NOMO-1 (cell line): ENCODE results near the gene FCHO2.

ENCODE experiments used
- DNase-seq, 2 experiments: peaks; one replicate each; lab custom pipeline; 2025; ENCODE audit not compliant: unreplicated experiment in 2 of 2; lab: John Stamatoyannopoulos, UW

FCHO2 gene

GRCh38 chr5:73106335-73106734 lies 150.5 kb downstream of the FCHO2 start:
- no peak for DNase-seq

DNA sequence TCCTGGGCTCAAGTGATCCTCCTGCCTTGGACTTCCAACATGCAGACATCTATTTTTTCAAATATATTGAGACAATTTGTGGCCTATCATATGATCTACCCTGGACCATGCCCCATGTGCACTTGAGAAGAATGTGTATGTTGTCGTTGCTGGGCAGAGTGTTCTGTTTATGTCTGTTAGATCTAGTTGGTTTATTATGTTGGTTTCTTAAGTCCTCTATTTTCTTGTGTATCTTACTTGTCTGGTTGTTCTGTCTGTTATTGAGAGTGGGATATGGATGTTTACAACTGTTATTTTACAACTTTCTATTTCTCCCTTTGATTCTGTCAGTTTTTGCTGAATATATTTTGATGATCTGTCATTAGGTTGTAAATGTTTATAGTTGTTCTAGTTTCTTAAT lies 154.3 kb downstream of the FCHO2 start:
- DNase-seq: no peak

DNA sequence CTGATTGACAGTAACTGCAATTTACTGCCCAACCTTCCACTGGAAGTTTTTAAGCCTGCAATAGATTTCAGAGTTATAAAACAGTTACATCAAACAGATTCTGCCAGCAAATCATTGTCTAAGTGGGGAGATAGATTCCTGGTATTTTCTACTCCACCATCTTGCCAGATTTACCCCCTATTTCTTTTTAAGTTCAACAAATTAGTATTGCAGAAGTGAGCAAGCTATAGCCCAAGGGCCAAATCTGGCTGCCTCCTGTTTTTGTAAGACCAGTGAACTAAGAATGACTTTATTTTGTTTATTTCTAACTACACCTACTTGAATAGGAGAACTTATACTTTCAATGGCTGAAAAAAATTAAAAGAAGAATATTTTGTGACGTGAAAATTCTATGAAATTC lies 155.7 kb downstream of the FCHO2 start:
- DNase-seq: no peak

GRCh38 chr5:73112359-73112758 lies 156.5 kb downstream of the FCHO2 start:
- DNase-seq: no peak

DNA sequence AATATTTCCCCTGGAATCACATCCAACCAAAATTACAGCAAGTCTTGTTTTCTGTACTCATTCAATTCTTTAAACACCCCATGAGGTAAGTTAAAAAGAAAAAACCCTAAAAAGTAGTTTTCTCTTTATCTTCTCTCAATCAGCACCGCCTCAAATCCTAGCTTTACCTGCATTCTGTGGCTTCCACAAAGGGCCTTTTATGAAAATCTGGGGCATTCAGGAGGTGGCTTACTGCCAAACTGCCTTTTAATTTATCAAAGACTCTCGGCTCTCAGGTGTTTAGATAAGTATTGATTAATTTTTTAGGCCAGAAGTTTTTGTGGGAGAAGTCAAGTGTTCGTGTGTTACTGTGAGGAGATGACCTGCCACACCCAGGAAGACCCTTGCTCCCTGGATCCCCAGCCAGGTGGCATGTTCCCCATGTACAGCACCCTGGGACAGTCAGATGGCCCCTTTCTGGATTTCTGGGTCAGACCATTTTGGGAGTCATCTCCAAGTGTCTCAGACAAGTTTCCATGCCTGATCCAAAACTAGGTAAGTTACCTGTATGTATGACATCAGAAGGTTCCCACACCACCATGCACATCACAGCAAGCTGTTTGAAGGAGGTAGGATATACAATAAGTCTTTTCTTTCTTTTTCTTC lies 158.3 kb downstream of the FCHO2 start:
- no peak for DNase-seq

- no peak for DNase-seq
These were observed 159.7 kb downstream of the FCHO2 start for GRCh38 chr5:73115399-73116051.

GRCh38 chr5:73116506-73116905 lies 160.7 kb downstream of the FCHO2 start:
- no peak for DNase-seq

DNA sequence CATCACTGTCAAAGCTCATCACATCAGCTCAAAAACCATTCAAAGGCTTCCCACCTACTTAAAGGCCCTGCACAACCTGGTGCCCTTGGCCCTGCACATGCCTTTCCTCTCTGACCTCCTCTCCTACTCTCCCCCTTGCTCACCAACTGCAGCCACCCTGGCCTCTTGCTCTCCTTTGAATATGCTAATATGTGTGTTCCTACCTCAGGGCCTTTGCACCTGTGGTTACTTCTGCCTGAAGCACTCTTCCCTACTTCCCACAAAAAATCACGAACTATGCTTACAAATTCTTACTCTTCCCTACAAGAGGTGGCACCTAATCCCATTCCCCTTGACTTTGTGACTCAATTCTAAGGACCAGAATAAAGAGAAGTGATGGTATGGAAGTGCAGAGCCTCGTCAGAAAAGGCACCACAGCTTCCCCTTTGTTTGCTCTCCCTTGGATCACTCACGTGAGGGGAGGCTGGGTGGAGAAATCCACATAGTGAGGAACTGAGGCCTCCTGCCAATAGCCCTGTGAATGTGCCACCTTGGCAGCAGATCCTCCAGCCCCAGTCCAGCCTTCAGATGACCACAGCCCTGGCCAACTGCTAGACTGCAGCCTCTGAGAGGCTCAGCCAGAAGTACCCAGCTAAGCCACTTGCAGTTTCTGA lies 161.4 kb downstream of the FCHO2 start:
- DNase-seq: no peak

DNA sequence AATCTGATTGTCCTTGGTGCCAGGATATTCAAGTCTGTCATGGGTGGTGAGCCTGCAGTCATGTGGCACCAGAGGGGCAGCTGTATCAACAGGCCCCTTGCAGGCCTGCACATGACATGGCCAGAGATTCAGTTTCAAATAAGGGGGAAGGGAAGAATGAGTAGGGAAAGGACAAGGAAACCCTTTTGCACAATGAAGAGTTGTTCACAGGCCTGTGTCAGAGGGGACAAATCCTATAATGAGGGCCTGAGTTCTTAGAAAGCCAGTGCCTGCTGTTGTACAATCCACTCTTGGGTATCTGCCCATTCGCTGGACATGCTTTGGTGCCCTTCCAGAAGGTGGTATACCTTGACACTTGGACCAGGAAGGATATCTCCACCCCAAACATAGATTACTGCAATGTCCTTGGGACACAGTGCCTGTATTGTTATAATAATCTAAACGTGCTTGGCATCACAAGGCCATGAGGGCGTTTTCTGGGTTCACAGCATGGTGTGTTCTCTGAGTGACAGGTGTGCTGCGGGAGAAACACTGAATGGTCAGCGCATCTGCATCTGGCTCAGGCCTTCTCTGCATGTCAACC lies 162.6 kb downstream of the FCHO2 start:
- no peak for DNase-seq

- DNase-seq: no peak
These were observed 163.8 kb downstream of the FCHO2 start for GRCh38 chr5:73119451-73120157.

- no peak for DNase-seq
These were observed 164.6 kb downstream of the FCHO2 start, which contains the start of gene TMEM171 for GRCh38 chr5:73120222-73121118. Gene TMEM171, plus strand, starts transcription at chr5:73120575. Its CDS starts 2,799 bp downstream, at chr5:73123374.

DNA sequence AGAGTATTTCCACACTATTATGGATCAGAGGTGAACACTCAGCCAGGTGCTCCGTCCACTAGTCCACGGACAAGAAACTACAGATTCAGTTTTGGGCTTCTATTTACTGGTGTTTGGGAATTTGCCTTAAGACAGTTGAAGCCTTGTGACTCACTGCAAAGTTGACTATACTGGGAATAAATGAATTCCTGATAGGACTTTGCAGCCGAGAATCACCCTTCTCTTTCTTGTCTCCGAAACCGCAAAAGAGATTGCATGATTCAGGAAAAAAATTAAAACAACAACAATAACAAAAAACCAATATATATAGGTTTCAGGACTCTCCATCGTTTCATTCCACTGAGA lies 165.2 kb downstream of the FCHO2 start:
- no peak for DNase-seq

GRCh38 chr5:73122875-73123810 lies 167.3 kb downstream of the FCHO2 start:
- DNase-seq: no peak

DNA sequence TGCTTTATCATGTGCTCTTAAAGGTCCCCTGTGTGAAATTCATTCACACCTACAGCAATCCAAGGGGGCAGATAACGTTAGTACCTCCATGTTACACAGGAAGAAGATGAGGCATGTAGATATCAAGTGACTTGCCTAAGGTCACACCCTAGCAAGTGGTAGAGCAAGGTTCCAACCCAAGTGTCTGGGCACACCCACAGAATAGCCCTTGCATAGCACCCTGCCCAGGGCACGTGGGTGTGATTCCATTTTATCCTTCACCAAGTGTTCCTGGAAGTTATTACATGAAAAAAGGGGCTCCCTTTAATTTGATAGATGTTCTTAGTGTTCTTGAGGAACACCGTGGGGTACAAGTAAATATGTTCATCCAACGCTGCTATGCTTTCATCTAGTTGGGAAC lies 169.4 kb downstream of the FCHO2 start:
- no peak for DNase-seq

DNA sequence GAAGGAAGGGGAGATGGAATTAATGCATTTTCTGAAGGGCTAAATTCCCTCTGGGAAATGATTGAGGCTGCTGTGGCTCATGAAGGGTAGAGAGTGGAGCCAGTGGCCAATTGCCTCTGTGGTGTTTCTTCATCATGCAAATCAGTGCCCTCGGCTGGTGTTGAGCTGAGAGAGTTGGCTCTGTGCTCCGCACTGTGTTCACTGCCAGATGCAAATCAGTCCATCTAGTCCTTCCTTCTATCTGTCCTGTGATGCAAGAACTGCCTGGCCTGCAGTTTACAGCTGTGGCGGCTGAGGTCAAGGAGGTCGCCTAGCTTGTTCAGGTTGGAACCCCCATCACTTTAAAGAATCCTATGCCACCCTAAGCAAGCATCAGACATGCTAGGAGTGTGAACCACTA lies 170.5 kb downstream of the FCHO2 start:
- no peak for DNase-seq

DNA sequence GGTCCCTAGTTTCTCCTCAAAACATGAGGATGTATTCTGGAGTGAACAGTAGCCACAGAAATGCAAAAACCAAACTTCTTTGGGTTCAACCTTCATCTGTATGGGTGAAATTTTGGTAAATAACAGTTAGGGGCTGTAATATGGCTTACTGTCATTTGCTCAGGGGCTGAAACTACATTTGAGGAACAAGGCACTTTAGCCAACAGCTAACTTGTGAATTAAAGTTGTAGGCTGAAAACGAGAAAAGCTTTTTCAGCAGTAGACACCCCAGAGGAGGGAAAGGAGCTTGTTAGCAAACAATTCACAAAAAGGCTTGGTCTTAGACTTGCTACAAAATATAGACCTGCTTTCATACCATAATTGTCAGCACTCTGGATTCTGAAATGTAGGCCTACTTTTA lies 171.1 kb downstream of the FCHO2 start:
- DNase-seq: no peak

- no peak for DNase-seq
These were observed 173.3 kb downstream of the FCHO2 start for GRCh38 chr5:73129143-73129542.

- no peak for DNase-seq
These were observed 175.0 kb downstream of the FCHO2 start for GRCh38 chr5:73130811-73131210.
